ENCODE data around the gene AKR1C3.
"Not testable (repeated sequence)": the region's sequence is repeated elsewhere in the genome, so short reads cannot be mapped to it uniquely, and the experiment has no call there.

The AKR1C3 gene

DNA sequence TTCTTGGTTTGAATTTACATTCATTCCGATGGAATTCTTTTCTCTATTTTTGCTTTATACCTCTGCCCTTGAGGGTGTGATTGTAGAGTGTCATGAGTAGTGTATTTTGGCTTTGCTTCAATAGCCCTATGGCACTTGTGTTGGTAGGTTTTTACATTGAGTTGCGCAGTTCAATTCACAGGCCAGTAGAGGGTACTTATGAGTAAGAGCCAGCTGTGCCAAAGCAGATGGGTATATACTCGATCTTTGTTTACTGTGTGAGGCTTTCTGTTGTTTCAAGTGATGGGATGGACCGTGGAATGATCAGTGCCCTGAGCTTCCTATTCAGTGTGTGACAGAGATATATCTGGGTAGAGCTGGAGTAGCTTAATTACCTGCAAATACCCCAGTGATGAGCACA lies 4.3 kb upstream of the AKR1C3 start:
- DNase-seq (ENCODE audit: low spot score), result no peak

DNA sequence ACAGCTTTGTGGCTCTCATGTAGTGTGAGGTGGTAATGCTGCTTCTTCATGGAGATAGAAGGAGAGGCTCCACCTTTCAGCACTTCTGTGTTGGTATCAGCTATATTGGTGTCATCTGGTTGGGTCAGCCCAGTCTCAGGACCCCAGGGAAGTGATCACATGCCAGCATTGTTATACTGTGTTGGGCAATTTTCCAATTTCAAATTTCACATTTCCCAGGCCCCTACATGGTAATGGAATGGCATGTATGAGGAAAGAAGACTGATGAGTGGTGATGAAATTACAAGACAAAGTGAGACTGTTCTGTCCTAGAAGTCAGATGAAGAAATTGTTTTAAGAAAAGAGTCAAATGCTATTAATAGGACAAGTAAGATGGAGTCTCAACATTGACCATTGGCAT lies 3.7 kb upstream of the AKR1C3 start:
- DNase-seq (ENCODE audit: low spot score), result no peak

DNA sequence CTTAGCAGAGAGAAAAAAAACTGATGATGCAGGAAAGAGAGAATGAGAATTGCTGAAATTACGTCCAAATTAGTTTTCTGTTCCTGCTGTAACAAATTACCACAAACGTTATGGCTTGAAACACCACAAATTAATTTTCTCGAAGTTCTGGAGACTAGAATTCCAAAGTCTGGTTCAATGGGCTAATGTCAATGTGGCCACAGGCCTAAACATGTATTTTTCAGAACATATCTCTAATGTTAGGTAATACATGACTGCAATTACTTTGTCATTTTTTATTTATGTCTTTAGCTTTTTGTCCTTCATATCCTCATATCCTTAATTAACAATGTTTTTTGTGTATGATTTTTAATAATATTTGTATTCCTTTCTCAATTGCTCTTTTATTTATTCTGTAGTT lies 3.0 kb upstream of the AKR1C3 start:
- DNase-seq (ENCODE audit: low spot score), result no peak

DNA sequence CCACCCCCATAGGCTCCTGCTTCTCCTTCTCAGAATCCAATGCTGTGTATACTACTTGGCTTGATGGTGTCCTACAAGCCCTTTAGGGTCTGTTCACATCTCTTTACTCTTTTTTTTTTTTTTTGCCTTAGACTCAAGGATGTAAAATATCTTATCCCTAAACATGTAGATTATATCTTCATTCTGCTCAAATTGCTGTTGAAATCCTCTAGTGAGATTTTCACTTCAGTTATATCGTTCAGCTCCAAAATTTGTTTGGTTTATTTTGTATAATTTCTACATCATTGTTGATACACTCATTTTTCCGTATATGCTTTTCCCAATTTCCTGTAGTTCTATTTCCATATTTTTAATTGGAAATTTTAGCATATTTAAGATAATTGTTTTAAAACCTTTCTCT lies 1.8 kb upstream of the AKR1C3 start:
- DNase-seq (ENCODE audit: low spot score), result no peak

DNA sequence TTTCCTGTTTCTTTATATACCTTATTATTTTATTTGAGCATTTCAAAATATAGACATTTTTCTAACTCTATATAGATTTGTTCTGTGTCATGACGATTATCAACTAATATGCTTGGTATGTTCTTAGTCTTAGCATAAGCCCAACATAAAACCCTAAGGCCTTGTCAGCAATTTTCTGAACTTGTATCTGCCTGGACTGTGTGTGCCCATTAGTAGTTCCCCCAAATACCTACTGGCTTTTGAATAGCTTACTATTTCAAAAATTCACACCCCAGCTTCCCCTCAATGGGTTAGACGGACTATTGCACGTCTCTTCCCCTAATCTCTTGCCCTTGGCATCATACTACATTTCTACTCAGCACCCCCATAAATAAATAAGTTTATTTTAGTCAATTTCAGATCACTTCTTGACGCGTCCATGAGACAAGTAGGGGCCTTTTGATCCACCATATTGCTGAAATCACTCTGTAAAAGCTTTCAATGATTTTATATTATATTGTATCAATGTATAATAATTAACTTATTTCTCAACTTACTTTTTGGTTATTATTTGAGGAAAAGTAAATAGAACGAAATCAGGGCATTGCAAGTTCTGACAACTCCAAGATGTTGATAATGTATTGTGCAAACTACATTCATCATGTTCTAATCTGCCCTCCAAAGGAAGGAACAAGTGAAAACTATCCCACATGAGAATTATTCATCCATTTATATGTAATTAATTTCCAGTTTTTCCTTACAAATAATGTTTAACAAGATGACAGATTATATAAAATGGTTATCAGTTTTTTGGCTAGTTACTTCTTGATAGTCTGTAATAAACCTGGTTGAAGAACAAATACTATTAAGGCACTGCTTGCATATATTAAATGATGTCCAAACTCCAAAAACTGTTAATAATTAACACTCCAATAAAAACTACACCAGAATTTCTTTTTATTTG lies 1.1 kb upstream of the AKR1C3 start:
- DNase-seq (ENCODE audit: low spot score), result no peak

DNA sequence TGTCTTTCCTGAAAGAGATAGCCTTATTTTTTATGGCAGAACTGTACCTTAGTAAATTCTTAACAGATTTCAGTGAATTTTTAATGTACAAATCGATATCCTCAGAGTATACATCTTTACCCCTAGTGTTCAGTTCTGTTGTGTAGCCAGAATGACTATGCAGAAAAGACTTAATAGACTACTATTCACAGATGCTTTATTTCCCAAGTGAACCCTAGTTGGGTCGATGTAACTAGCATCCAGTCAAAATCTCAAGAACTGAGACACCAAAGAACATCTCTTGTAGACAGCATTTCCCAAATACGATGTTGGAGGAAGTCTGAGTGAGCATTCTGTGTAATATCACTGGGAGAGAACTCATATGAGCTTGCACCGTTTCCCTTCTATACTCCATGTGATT lies 1.5 kb downstream of the AKR1C3 start:
- DNase-seq (ENCODE audit: low spot score), result no peak

DNA sequence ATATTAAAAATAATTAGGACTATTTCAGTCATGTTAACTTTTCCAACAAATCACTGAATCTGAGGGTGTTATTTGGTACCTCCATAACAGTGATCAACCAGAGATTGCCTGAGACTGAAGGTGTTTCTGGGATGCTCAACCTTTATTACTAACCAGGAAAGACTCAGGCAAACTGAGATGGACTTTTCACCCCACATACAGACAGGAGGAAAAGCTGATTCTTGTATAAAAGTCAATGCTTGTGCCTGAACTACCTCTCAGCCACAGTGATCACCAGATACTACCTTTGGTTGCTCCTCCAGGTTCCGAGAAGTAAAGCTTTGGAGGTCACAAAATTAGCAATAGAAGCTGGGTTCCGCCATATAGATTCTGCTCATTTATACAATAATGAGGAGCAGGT lies 1.9 kb downstream of the AKR1C3 start:
- DNase-seq (ENCODE audit: low spot score), result no peak

DNA sequence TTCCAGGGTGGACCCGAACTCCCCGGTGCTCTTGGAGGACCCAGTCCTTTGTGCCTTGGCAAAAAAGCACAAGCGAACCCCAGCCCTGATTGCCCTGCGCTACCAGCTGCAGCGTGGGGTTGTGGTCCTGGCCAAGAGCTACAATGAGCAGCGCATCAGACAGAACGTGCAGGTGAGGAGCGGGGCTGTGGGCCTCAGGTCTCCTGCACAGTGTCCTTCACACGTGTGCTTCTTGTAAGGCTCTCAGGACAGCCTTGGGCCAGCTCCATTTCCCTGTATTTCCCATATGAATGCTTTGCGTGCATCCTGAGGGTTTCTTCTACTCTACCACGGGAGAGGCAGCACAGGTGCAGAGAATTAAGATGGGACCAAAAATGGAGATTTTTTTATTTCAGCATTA lies 8.3 kb downstream of the AKR1C3 start:
- not testable (repeated sequence) for DNase-seq (ENCODE audit: low spot score)

DNA sequence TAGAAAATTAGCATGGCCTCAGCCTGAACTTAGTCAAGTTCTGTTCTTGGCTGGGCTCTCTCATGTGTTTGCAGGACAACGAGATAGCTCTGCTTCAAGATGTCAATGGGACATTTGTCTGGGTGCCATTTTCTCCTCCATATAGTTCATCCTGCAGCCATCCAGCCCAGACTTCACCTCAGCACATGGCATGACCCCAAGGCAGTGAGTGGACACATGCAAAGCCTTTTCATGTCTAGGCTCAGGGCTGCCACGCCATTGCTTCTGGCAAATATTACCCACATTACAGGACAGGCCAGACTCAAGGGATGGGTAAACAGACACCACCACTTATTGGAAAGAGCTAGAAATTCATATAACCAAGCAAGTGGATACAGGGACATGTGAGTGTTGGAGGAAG lies 9.3 kb downstream of the AKR1C3 start:
- DNase-seq (ENCODE audit: low spot score), result no peak

DNA sequence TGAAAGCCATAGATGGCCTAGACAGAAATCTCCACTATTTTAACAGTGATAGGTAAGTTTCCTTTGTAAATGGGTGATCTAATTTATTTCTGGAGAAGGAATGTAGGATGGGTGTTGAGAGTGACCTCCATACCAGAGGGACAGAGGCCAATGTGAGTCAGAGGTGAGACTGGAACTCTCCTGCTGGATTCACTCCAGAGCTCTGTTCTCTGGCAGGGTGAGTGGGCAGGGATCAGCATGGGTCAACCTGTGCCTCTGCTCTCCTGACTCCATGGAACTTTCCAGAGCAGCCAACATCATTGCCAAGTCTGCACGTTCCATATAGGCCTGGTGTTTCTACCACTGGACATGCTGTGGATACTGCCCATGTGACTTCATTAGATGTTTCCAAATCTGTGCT lies 11.4 kb downstream of the AKR1C3 start:
- no peak for DNase-seq (ENCODE audit: low spot score)

DNA sequence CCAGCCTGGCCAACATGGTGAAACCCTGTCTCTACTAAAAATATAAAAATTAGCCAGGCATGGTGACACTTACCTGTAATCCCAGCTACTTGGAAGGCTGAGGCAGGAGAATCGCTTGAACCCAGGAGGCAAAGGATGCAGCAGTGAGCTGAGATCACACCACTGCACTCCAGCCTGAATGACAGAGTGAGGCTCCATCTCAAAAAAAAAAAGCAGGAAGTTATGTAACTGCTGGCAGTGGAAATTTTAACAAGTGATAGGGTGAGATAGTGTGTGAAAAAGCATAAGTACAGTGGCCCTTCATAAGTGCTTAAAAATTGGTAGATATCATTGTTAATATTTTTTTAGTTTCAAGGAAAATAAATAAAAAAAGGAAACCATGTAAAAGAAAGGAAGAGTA lies 12.3 kb downstream of the AKR1C3 start:
- DNase-seq (ENCODE audit: low spot score), result no peak

DNA sequence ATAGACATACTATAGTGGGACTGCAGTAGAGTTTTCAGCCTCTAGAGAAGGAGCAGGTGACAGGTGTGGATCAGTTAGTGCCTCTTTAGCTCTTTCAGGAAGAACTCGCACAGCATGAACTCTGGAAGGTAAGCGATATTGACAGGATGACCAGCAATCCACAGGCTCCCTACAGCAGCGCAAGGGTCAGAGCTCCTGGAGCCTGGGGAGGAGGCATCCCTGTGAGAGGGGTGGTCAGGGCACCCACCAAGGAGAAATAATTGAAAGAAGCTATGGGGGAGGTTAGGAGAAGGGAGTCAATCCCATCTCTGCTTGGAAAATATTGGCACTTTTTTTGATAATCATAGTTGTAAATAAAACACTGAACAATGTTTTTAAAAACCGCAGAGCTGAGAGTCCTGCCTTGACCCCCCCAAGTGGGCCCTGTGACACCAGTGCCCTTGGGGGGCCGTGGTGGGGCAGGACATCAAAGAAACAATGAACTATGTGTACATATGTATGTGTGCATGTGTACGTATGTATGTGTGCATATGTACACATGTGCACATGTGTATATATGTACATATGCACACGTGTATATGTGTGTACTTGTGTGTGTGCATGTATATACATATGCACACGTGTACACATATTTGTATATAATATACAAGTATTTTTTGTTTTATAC lies 13.8 kb downstream of the AKR1C3 start:
- no peak for DNase-seq (ENCODE audit: low spot score)

DNA sequence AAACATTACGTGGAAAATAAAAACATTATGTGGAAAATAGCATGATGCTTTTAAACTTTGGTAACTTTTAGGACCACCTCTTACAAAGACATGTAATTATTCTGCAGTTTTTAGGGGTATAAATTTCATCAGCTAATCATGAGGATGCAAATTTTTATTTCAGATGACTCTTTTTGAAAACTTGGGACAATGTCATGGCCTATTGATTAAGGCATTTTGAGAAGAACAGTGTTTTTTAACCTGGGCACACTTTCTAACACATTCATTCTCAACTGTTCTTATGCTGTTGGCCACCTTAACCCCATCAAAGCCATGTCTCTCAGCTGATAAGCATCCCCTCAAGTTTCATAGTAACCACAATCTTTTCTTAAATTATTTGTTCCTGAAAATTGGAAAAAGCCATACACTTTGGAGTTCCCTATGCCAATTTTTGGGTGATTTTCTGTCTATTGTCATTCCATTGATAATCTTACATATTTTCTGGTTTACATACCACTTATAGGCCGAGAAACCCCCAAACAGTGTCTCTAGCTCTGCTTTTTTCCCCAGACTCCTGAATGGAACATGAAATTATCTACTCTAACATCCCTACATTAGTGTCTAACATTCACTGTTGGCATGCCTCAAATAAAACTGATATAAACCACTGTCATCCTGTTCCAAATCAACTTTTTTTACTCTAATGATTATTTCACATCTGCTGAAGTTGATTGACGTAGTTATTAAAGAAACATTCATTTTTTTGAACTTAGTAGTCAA lies 14.6 kb downstream of the AKR1C3 start:
- no peak for DNase-seq (ENCODE audit: low spot score)

DNA sequence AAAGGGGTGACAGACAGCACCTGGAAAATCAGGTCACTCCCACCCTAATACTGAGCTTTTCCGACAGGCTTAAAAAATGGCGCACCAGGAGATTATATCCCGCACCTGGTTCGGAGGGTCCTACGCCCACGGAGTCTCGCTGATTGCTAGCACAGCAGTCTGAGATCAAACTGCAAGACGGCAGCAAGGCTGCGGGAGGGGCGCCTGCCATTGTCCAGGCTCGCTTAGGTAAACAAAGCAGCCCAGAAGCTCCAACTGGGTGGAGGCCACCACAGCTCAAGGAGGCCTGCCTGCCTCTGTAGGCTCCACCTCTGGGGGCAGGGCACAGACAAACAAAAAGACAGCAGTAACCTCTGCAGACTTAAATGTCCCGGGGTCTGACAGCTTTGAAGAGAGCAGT lies 15.6 kb downstream of the AKR1C3 start:
- DNase-seq (ENCODE audit: low spot score), result not testable (repeated sequence)

DNA sequence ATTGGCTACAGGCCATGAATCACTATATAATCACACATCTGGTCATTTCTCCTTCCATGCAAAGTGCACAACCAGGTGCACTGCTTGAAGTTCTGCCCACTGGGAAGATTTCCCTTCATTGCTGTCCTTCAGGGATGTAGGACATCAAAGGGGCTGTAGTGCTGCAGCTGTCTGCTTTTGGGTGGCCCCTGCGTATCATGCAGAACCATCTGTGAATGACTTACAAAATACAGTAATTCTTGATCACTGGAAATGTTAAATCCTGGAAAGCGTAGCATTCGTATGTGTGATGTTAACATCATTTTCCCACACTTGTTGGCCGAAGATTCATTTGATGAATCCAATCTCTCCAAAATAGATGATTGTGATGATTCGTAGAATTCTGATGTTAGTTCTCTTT lies 22.4 kb downstream of the AKR1C3 start:
- DNase-seq (ENCODE audit: low spot score), result no peak

DNA sequence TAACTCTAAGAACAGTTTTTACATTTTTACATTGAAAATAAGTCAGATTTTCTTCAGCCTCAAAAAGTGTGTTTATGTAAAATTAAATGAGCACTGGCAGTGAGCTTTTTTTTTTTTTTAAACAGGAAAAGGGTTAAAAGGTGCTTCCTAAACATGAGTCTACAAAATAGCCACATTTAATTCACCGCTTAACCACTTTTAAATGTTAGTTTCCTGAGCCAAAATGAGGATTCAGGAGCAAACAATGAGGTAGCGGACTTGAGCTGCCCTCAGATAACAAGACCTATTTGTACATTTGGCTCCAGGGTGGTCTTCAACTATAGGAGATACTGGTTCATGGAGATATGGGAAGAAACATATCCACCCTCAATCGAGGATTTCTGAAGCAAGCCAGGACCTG lies 22.8 kb downstream of the AKR1C3 start:
- no peak for DNase-seq (ENCODE audit: low spot score)

DNA sequence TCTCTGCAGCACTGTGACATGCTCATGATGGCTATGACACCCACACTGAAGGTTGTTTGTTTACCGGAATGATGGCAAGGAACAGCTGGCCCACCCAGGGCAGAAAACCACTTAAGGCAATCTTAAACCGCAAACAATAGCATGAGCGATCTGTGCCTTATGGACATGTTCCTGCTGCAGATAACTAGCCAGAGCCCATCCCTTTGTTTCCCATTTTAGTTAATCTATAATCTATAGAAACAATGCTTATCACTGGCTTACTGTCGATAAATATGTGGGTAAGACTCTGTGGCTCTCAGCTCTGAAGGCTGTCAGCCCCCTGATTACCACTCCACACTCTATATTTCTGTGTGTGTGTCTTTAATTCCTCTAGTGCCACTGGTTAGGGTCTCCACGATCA lies 25.8 kb downstream of the AKR1C3 start:
- not testable (repeated sequence) for DNase-seq (ENCODE audit: low spot score)

DNA sequence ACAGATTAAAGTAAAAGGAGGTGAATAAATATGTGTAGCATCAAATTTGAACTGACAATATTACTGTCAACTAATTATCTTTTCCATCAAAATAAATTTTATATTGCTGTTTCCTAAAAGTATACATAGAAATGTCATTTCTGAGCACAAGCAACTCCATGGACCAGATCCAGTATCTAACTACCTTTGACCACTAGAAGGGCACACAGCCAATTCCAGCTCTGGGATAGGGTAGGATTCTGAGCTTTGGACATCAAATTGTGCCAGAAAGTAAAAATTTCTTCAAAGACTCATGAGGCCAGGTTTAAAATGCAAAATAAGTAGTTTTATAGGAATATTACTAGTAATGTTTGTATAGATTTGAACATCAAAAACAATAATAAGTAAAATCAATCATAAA lies 29.7 kb downstream of the AKR1C3 start:
- DNase-seq (ENCODE audit: low spot score), result no peak

DNA sequence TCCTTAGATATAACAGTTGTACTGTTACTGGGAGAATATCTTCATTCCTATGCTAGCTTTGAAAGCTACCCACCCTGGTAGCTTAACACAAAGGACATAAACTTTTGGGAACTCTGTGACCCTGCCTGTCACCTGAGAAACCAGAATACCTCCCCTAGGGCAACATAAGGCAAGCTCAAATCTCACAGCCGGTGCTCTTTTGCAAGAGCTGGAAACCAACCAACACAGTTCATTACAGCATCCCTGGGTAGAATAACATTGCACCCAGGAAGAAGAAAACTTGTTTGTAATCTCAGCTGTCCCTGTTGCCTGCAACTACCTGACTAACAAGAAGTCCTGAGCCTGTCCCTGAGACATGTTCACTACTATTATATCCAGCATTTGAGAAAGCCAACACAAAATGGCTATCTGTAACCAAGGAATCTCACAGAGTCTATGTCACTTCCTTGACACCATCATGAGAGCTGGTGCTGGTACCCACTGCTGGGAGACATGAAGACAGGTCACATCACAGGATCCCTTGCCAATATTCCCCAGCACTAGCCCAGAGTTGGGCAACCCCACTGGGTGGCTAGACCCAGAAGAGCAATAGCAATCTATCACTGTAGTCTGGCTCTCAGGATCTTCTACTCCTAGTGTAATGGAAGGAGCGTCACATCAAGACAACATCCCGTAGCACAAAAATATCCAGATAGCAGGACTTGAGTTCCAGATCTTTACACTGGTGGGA lies 31.3 kb downstream of the AKR1C3 start:
- no peak for DNase-seq (ENCODE audit: low spot score)

DNA sequence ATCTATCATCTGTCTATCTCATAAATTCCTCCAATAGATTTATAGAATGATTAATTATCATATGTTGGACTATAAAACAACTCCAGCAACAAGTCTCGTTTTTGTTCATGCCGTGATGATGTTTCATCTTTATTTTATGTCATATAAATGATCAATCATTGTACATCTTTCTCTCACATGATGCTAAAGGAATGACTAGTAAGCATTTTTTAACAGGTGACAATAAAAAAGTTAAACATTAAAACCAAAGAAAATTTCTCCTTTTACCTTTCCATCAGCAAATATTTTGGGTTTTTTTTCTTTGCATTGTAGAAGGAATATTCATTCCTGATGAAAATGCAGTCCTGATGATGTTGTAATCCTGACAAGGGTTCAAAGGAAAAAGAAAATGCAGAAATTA lies 41.4 kb downstream of the AKR1C3 start:
- DNase-seq (ENCODE audit: low spot score), result no peak

DNA sequence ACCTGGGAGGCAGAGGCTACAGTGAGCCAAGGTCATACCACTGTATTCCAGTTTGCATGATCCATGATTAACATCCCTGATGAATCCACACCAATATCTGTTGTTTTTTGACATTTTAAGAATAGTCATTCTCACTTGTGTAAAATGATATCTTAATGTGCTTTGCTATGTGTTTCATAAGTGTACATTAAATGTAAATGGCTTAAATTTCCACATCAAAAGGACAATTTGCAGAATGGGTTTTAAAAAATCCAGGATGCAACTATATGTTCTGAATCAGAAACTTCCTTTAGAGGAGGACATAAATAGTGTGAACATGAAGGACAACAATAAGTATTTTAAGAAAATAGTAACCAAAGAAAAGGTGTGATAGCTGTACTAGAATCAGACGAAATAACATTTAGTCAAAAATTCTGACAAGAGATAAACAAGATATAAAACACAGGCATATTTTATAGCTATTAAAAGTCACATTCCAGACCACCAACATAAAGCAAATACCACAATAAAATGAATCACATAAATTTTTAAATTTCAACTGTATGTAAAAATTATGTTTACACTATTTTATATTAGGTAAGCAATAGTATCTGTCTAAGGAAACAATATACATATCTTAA lies 42.4 kb downstream of the AKR1C3 start:
- DNase-seq (ENCODE audit: low spot score), result no peak

DNA sequence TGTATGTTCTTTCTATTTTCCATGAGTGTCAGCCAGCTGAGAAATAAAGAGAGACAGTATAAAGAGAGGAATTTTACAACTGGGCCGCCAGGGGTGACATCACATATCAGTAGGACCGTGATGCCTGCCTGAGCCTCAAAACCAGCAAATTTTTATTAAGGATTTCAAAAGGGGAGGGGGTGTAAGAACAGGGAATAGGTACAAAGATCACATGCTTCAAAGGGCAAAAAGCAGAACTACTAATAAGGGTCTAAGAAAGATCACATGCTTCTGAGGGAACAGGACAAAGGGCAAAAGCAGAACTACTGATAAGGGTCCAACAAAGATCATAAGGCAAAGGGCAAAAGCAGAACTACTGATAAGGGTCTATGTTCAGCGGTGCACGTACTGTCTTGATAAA lies 43.5 kb downstream of the AKR1C3 start:
- not testable (repeated sequence) for DNase-seq (ENCODE audit: low spot score)

All from GM03348 (cell line).